ENCODE results near the gene COX20.

GRCh38 chr1:244794071-244794470, 41.4 kb upstream of the COX20 start:
- TF ChIP-seq, protein P1, sequence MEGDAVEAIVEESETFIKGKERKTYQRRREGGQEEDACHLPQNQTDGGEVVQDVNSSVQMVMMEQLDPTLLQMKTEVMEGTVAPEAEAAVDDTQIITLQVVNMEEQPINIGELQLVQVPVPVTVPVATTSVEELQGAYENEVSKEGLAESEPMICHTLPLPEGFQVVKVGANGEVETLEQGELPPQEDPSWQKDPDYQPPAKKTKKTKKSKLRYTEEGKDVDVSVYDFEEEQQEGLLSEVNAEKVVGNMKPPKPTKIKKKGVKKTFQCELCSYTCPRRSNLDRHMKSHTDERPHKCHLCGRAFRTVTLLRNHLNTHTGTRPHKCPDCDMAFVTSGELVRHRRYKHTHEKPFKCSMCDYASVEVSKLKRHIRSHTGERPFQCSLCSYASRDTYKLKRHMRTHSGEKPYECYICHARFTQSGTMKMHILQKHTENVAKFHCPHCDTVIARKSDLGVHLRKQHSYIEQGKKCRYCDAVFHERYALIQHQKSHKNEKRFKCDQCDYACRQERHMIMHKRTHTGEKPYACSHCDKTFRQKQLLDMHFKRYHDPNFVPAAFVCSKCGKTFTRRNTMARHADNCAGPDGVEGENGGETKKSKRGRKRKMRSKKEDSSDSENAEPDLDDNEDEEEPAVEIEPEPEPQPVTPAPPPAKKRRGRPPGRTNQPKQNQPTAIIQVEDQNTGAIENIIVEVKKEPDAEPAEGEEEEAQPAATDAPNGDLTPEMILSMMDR (conservative IDR thresholded peaks at IDR 0.05), result no peak
- TF ChIP-seq ZFX (IDR thresholded peaks at IDR 0.05), result no peak
